Chondrocyte (in vitro differentiated cells): ENCODE measurements around the gene LRRC53. TPM values are rescaled to one million over a fixed set of nuclear protein-coding genes. Genes with fewer than 3 reads are reported as not detected.

Source experiments
- DNase-seq: peaks from one replicate; pipeline ENCODE4 v3.0.0; 2021; ENCODE audit warnings: mixed read lengths, low spot score
- H3K27ac Mint-ChIP-seq: one replicate; pipeline ENCODE4 v1.8.0; 2021; ENCODE audit warnings: mild to moderate bottlenecking, moderate library complexity, mixed read lengths; ENCODE audit not compliant: unreplicated experiment
- H3K27me3 Mint-ChIP-seq: 2 replicates; pipeline ENCODE4 v1.8.0; 2021; ENCODE audit warnings: low read depth, mixed read lengths
- H3K36me3 Mint-ChIP-seq: 2 replicates; pipeline ENCODE4 v1.8.0; 2021; ENCODE audit warnings: low read depth, mixed read lengths
- H3K4me1 Mint-ChIP-seq: 2 replicates; pipeline ENCODE4 v1.8.0; 2021; ENCODE audit warnings: low read depth, mild to moderate bottlenecking, mixed read lengths
- H3K4me3 Mint-ChIP-seq: one replicate; pipeline ENCODE4 v1.8.0; 2021; ENCODE audit warnings: mild to moderate bottlenecking, moderate library complexity, mixed read lengths; ENCODE audit not compliant: unreplicated experiment
- H3K9me3 Mint-ChIP-seq: 2 replicates; pipeline ENCODE4 v1.8.0; 2021; ENCODE audit warnings: low read depth, mixed read lengths
- total RNA-seq: library from RNA; stranded (reverse); gene quantifications from 3 replicates; pipeline ENCODE4 v1.2.1, GENCODE V29; 2021
- TF ChIP-seq, protein P1 (sequence below): fragments of 200-600 bp; sonication (generic); IDR thresholded peaks from 2 replicates; pipeline ENCODE4 v1.5.0; 2021; ENCODE audit warnings: antibody characterized with exemption, mild to moderate bottlenecking, moderate library complexity

Gene LRRC53
- total RNA-seq, 1 donor from 2014 or later = not detected

DNA sequence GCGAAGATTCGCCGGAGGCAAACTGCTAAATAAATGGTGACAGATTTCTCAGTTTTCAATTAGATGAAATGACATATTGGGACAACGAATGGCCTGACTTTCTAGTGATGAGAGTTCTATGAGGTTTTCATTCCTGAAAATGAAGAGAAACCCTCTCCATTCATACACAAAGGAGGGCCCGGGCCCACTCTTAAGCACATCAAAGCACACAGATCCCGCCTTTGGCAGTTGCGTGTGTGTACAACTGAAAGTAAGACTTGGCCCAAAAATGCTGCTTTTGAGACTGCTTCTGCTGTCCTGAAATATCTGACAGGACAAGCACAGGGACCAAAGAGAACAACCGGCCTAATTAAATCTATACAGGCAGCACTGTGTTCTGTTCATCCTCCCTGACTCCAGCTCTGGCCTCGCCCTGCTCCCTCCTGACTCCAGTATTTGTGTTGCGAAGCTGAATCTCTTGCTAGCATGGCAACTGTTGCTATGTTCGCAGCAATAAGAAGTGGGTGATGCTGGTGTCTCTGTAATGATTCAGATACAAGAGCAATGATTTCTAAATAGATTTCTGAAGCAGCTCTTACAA is 7.4 kb downstream of the LRRC53 start:
- Mint-ChIP-seq H3K9me3 (no peaks in the 10 kb centered on the region), H3K4me1 (no peaks in the 10 kb centered on the region), H3K4me3 (no peak overlapping the region), H3K27me3 (peaks cover 15% of the 10 kb centered on the region), H3K27ac (no peak overlapping the region), H3K36me3 (no peaks in the 10 kb centered on the region)
- no peak for DNase-seq
- TF ChIP-seq, protein P1, sequence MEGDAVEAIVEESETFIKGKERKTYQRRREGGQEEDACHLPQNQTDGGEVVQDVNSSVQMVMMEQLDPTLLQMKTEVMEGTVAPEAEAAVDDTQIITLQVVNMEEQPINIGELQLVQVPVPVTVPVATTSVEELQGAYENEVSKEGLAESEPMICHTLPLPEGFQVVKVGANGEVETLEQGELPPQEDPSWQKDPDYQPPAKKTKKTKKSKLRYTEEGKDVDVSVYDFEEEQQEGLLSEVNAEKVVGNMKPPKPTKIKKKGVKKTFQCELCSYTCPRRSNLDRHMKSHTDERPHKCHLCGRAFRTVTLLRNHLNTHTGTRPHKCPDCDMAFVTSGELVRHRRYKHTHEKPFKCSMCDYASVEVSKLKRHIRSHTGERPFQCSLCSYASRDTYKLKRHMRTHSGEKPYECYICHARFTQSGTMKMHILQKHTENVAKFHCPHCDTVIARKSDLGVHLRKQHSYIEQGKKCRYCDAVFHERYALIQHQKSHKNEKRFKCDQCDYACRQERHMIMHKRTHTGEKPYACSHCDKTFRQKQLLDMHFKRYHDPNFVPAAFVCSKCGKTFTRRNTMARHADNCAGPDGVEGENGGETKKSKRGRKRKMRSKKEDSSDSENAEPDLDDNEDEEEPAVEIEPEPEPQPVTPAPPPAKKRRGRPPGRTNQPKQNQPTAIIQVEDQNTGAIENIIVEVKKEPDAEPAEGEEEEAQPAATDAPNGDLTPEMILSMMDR = no peak

DNA sequence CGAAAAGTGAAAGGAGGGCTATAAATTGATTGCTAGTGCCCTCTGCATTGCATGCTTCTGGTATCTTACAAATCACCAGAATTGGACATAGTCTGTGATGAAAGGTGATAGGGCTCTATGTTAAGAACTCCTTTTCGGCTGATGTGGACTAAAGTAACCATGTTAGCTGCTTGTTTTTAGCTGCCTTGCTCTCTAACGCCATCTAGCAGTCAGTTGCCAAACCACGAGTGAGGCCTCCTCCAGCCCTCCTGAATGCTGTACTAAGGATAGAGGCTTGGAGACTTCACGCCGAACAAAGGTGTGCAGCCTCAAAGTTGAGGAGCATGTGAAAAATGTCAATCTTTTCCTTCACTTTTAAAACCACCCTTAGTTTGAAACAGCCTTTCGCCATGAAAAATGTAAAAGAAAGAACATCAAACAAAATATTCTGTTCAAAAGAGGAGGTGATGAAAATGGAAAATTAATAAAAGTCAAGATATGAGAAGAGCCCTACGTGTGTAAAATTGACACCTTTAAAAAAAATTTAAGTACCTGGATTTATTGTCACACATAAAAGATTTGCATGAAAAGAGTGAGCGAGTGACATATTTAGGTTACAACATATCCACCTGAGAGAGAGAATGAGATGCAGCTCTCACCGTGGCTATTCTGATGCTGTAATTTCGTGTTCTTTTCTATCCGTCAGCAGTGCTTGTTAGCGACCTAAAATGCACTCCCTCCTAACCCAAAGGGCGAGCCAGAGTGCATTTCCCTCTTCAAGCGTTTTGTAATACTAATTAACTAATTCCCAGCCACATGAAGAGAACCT is 8.1 kb downstream of the LRRC53 start:
- TF ChIP-seq, protein P1 = peak; percentile 82
- no peaks in the 10 kb centered on the region for H3K9me3 Mint-ChIP-seq
- H3K27me3 Mint-ChIP-seq = peaks cover 15% of the 10 kb centered on the region
- no peak overlapping the region for H3K4me3 Mint-ChIP-seq
- H3K36me3 Mint-ChIP-seq = no peaks in the 10 kb centered on the region
- H3K4me1 Mint-ChIP-seq = no peaks in the 10 kb centered on the region
- H3K27ac Mint-ChIP-seq = no peak overlapping the region
- no peak for DNase-seq

DNA sequence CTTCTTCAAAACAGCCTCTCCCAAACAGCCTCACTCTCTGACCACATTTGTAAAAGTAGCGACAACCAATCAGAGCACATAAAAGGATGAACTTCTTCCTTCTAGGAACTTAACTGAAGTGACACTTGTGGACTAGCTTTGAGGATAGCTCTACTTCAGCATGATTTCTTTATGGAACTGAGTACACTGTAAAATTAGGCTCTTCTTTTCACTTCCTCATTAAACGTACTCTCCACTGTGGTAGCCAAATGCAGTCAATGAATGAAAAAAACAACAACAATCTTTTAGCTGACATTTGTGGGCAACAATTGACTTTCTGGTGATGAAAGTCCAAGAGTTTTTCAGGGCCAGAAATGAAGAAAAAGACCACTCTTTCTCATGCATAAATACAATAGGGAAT is 9.6 kb downstream of the LRRC53 start:
- Mint-ChIP-seq H3K9me3 (no peaks in the 10 kb centered on the region), H3K4me1 (no peaks in the 10 kb centered on the region), H3K4me3 (no peak overlapping the region), H3K27ac (no peak overlapping the region), H3K27me3 (peaks cover 18% of the 10 kb centered on the region), H3K36me3 (no peaks in the 10 kb centered on the region)
- TF ChIP-seq, protein P1 = no peak
- no peak for DNase-seq

DNA sequence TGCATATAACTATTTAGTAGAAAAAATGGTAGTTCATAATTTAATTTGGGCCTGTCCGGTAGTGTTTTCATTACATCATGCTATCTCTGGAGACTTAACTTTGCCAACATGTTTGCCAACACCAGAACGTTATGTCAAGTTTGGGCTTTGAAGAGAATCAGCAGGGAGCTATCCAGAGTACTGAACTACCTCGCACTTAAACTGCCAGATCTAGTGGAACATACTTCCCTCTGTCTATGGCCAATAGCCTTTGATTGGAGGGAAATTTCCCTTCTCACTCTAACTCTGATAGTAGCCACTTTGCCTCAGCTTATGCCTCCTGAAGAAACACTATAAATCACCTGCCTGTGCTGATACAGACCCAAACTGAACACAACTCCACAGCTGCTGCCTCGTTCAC is 10.0 kb downstream of the LRRC53 start:
- TF ChIP-seq, protein P1 = no peak
- Mint-ChIP-seq H3K27ac (no peak overlapping the region), H3K27me3 (peaks cover 18% of the 10 kb centered on the region), H3K9me3 (no peaks in the 10 kb centered on the region), H3K4me3 (no peak overlapping the region), H3K4me1 (no peaks in the 10 kb centered on the region), H3K36me3 (no peaks in the 10 kb centered on the region)
- no peak for DNase-seq

DNA sequence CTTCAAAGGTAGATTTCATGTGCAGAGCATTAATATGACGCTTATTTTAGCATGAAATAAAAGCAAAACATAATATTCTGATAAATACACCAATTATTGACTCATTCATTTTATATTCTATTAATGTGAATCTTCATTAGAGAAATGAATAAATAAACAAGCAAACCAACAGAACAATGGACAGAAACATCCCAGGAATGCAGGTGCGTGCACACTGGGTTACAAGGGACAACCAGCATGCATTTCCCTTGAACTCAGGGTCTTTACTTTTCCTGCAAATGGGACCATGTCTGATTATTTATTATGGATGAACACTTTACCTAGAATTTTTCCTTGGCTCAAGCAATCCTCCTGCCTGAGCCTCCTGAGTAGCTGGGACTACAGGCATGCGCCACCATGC is 13.5 kb downstream of the LRRC53 start:
- no peaks in the 10 kb centered on the region for H3K9me3 Mint-ChIP-seq
- H3K27me3 Mint-ChIP-seq = peaks cover 7% of the 10 kb centered on the region
- no peaks in the 10 kb centered on the region for H3K4me1 Mint-ChIP-seq
- H3K4me3 Mint-ChIP-seq = no peak overlapping the region
- no peak for DNase-seq
- TF ChIP-seq, protein P1 = no peak
- H3K27ac Mint-ChIP-seq = no peak overlapping the region
- H3K36me3 Mint-ChIP-seq = no peaks in the 10 kb centered on the region
